Heart right ventricle (tissue), 16 donors: ENCODE data around the gene CARMIL1. TPM values are rescaled to one million over a fixed set of nuclear protein-coding genes. Genes with fewer than 3 reads are reported as not detected.

Experiments
- ATAC-seq, 8 donors: fragments of 200-7000 bp; cut with Tn5 transposase; one replicate each; pipeline ENCODE4 v1.9.1; 2020; ENCODE audit warnings: mild to moderate bottlenecking in 8 of 8, moderate library complexity in 8 of 8, moderate number of reproducible peaks in 1 of 8
- DNase-seq, 2 donors: peaks; one replicate each; pipeline ENCODE4 v3.0.0-alpha.2; 2020
- H3K27ac ChIP-seq, 10 donors: fragments of 200-600 bp; sonication (generic) in 2 of 10; one replicate each; pipeline versions ENCODE4 v1.5.0 to v1.8.0; 2020 to 2022; ENCODE audit warnings: mild to moderate bottlenecking in 3 of 10
- H3K27me3 ChIP-seq, 7 donors: fragments of 200-600 bp; one replicate each; pipeline ENCODE4 v1.8.0; 2021 to 2022; ENCODE audit warnings: mild to moderate bottlenecking in 2 of 7
- H3K36me3 ChIP-seq, 9 donors: fragments of 200-600 bp; sonication (generic) in 1 of 9; one replicate each; pipeline versions ENCODE4 v1.5.0 to v1.8.0; 2020 to 2022; ENCODE audit warnings: mild to moderate bottlenecking in 2 of 9
- H3K4me1 ChIP-seq, 9 donors: fragments of 200-600 bp; sonication (generic) in 1 of 9; one replicate each; pipeline versions ENCODE4 v1.5.0 to v1.8.0; 2020 to 2022; ENCODE audit warnings: mild to moderate bottlenecking in 4 of 9
- H3K4me3 ChIP-seq, 10 donors: fragments of 200-600 bp; sonication (generic) in 2 of 10; one replicate each; pipeline versions ENCODE4 v1.5.0 to v1.8.0; 2020 to 2022; ENCODE audit warnings: mild to moderate bottlenecking in 7 of 10, moderate library complexity in 2 of 10
- H3K9me3 ChIP-seq, 11 donors: fragments of 200-600 bp in 10 of 11; sonication (generic) in 2 of 11; one replicate each; pipeline versions ENCODE4 v1.5.0 to v1.8.0; 2013 to 2022; ENCODE audit warnings: mild to moderate bottlenecking in 2 of 11, control low read depth in 1 of 11, moderate library complexity in 1 of 11
- CTCF ChIP-seq, 9 donors: fragments of 200-600 bp; sonication (generic) in 2 of 9; IDR thresholded peaks; one replicate each; pipeline versions ENCODE4 v1.5.0 to v1.8.0; 2021 to 2022; ENCODE audit warnings: antibody characterized with exemption in 9 of 9, mild to moderate bottlenecking in 5 of 9, moderate library complexity in 1 of 9
- WGBS, 2 donors: extraction: QIAGEN DNeasy Blood & Tissue Kit; methylation state at CpG; one replicate each; pipeline ENCODE4 v1.1.7; 2013; ENCODE audit warnings: inconsistent platforms in 1 of 2; 5-methylcytosine and 5-hydroxymethylcytosine counted together
- intact Hi-C, 10 donors: fragments of 100-400 bp; cut with DNase I; formaldehyde crosslinking; loops; one replicate each; pipeline versions ENCODE4 v1.11.1 to v1.14.2; 2022
- polyA plus RNA-seq, 2 donors: library from polyadenylated mRNA; stranded (reverse); fragments of 200-250 nt; gene quantifications; one replicate each; pipeline ENCODE4 v1.2.3, GENCODE V29; 2013
- total RNA-seq, 10 donors: library from RNA; stranded (reverse); fragmentation: NEBNext Ultra II Directional in 3 of 10; extraction: Animal tissue kit (Norgen Biotek cat#: 25700) in 3 of 10; gene quantifications; one replicate each; pipeline versions ENCODE4 v1.2.1 to v1.2.4, GENCODE V29; 2021 to 2023
- donor health status: Arrhythmogenic right ventricular cardiomyopathy.
- donor health status: ischemic (EF 13 %, LVEDD 7.1; RV severe dilation, severe dysfunction).
- donor health status: healthy with polysubstance abuse.
- donor health status: DM: no; HTN: yes; CAD: no.
- donor health status: DM: no; HTN: no; CAD: no.
- donor health status: ischemic (EF 25% LVEDD 6.9; RV normal size, moderate dysfunction).
- donor health status: ischemic (EF 25% LVEDD 5.7; RV mildly dilated, moderate dysfunction).
- donor health status: healthy.
- donor health status: DM: yes; HTN: yes; CAD: no.
- donor health status: Ischemic cardiomyopathy.
- donor health status: ischemic (EF 35%, LVEDD 5.7; RV mildly dilated, moderate dysfunction).
- donor health status: nonischemic (EF 11% LVEDD 7.7; RV severe dilation, severe dysfunction).
- donor health status: DM: yes; HTN: yes; CAD: no.
- donor health status: PGD.
- donor health status: ischemic (EF 29% LVEDD 5.4; RV normal size, mild dysfunction).
- donor health status: nonischemic (EF 23%, LVEDD 6.1; RV moderate dilation, normal function).

The CARMIL1 gene
- total and polyA plus RNA-seq, 12 donors: 1.2 to 10.3 (median 4.1) TPM

GRCh38 chr6:25324066-25324762 is 45.0 kb downstream of the CARMIL1 start:
- Histone ChIP-seq H3K36me3 (no peaks in the 10 kb centered on the region), H3K4me3 (no peak overlapping the region), H3K27me3 (no peaks in the 10 kb centered on the region), H3K4me1 (peaks cover 0 to 19% (median 8%) of the 10 kb centered on the region in 9 donors), H3K9me3 (no peaks in the 10 kb centered on the region), H3K27ac (no peak overlapping the region)
- ATAC-seq (no peak), DNase-seq (no peak)
- intact Hi-C loops: no loop called here
- no peak for TF ChIP-seq CTCF (IDR thresholded peaks at IDR 0.05)
- 88% methylated on average over 1 of the region's 1 CpG for WGBS, 2 donors

GRCh38 chr6:25326126-25326525 is 47.0 kb downstream of the CARMIL1 start:
- DNase-seq: no peak
- no peaks in the 10 kb centered on the region for H3K9me3 ChIP-seq
- H3K27me3 ChIP-seq: no peaks in the 10 kb centered on the region
- H3K4me3 ChIP-seq: no peak overlapping the region
- intact Hi-C loops: no loop called here
- no peak for TF ChIP-seq CTCF (IDR thresholded peaks at IDR 0.05)
- peaks cover 3 to 26% (median 12%) of the 10 kb centered on the region in 9 donors for H3K4me1 ChIP-seq
- ATAC-seq: no peak
- no peaks in the 10 kb centered on the region for H3K36me3 ChIP-seq
- WGBS, 2 donors: 97 to 98% methylated on average over 4 of the region's 4 CpGs
- no peak overlapping the region for H3K27ac ChIP-seq

- Histone ChIP-seq H3K27me3 (no peaks in the 10 kb centered on the region), H3K4me3 (peak overlapping the region in 1 of 10 donors; percentile 26), H3K27ac (peak overlapping the region in 2 of 10 donors; percentile 22 to 25), H3K9me3 (no peaks in the 10 kb centered on the region), H3K4me1 (peaks cover 3 to 34% (median 20%) of the 10 kb centered on the region in 9 donors), H3K36me3 (no peaks in the 10 kb centered on the region)
- ATAC-seq: peak in 5 of 8 donors; percentile 20 to 62 (median 28)
- intact Hi-C loops: no loop called here
- no peak for TF ChIP-seq CTCF (IDR thresholded peaks at IDR 0.05)
- no peak for DNase-seq
- 60 to 69% methylated on average over 4 of the region's 4 CpGs for WGBS, 2 donors
These were observed 47.8 kb downstream of the CARMIL1 start for GRCh38 chr6:25326960-25327359.

- intact Hi-C loops: no loop called here
- WGBS, 2 donors: 62 to 66% methylated on average over 2 of the region's 2 CpGs
- H3K9me3 ChIP-seq: no peaks in the 10 kb centered on the region
- peak overlapping the region in 2 of 10 donors; percentile 22 to 25 for H3K27ac ChIP-seq
- ATAC-seq (no peak), DNase-seq (no peak)
- peaks cover 3 to 38% (median 20%) of the 10 kb centered on the region in 9 donors for H3K4me1 ChIP-seq
- H3K4me3 ChIP-seq: peak overlapping the region in 1 of 10 donors; percentile 26
- TF ChIP-seq CTCF (IDR thresholded peaks at IDR 0.05): no peak
- H3K27me3 ChIP-seq: no peaks in the 10 kb centered on the region
- no peaks in the 10 kb centered on the region for H3K36me3 ChIP-seq
These were observed 48.3 kb downstream of the CARMIL1 start for GRCh38 chr6:25327432-25327831.
